H1 (cell line): ENCODE measurements around the gene RPN2. TPM values are rescaled to one million over a fixed set of nuclear protein-coding genes. Genes with fewer than 3 reads are reported as not detected.

Experiments used
- CTCF ChIA-PET: fragments of 300-600 bp; sonication (Branson Sonifier 250); formaldehyde crosslinking; loops from one replicate; lab custom pipeline; 2021; ENCODE audit not compliant: partially characterized antibody; lab: Charles Lee
- POLR2A ChIA-PET: fragments of 300-600 bp; sonication (Branson Sonifier 250); formaldehyde crosslinking; loops from one replicate; lab custom pipeline; 2021; ENCODE audit warnings: inconsistent platforms; ENCODE audit not compliant: partially characterized antibody; lab: Charles Lee
- DNase-seq, 2 experiments: peaks; one replicate each; pipeline versions ENCODE4 v3.0.0 to v3.0.0-alpha.2; 2010 to 2022; ENCODE audit warnings: low spot score in 2 of 2, low read depth in 1 of 2, mixed read lengths in 1 of 2
- FAIRE-seq: peaks from 2 replicates; lab custom pipeline; 2011; peaks lifted over from hg19 to GRCh38; lab: Jason Lieb, UNC
- H2AFZ ChIP-seq: 2 replicates; pipeline ENCODE4 v1.8.1; 2012; ENCODE audit warnings: low read length, inconsistent platforms
- H2AK5ac ChIP-seq: 2 replicates; pipeline ENCODE4 v1.6.1; 2013; ENCODE audit warnings: low read depth, low read length
- H2BK120ac ChIP-seq: replicated peaks from 2 replicates; pipeline ENCODE3; 2013; ENCODE audit warnings: low read depth, low read length, inconsistent platforms
- H2BK12ac ChIP-seq: 2 replicates; pipeline ENCODE4 v1.6.1; 2013; ENCODE audit warnings: low read depth, low read length
- H2BK15ac ChIP-seq: 2 replicates; pipeline ENCODE4 v1.6.1; 2013; ENCODE audit warnings: low read length
- H2BK20ac ChIP-seq: 2 replicates; pipeline ENCODE4 v1.6.1; 2013; ENCODE audit warnings: low read length
- H2BK5ac ChIP-seq: 2 replicates; pipeline ENCODE4 v1.6.1; 2013; ENCODE audit warnings: low read depth, low read length
- H3K14ac ChIP-seq: 2 replicates; pipeline ENCODE4 v1.6.1; 2013; ENCODE audit warnings: inconsistent platforms; ENCODE audit not compliant: insufficient read length
- H3K18ac ChIP-seq: 2 replicates; pipeline ENCODE4 v1.6.1; 2013; ENCODE audit warnings: low read length; ENCODE audit errors: extremely low read depth
- H3K23ac ChIP-seq: 2 replicates; pipeline ENCODE4 v1.6.1; 2013; ENCODE audit warnings: inconsistent platforms; ENCODE audit not compliant: insufficient read length
- H3K23me2 ChIP-seq: 2 replicates; pipeline ENCODE4 v1.6.1; 2013; ENCODE audit warnings: low read depth, low read length
- H3K27ac ChIP-seq: 2 replicates; pipeline ENCODE4 v1.6.1; 2011; ENCODE audit warnings: low read depth, low read length, inconsistent platforms
- H3K27me3 ChIP-seq, 4 experiments: replicated peaks in 1 of 4; 1 replicate in 1 of 4; 2 replicates in 3 of 4; pipeline versions ENCODE4 v1.6.1 to v1.8.1; 2011 to 2013; ENCODE audit warnings: low read length in 3 of 4, mild to moderate bottlenecking in 3 of 4, inconsistent platforms in 2 of 4, mixed read lengths in 2 of 4, moderate library complexity in 1 of 4; ENCODE audit not compliant: control insufficient read depth in 3 of 4, insufficient read depth in 3 of 4; ENCODE audit errors: extremely low read depth in 1 of 4
- H3K36me3 ChIP-seq, 4 experiments: 2 replicates each; pipeline versions ENCODE4 v1.6.1 to v1.8.1; 2011 to 2013; ENCODE audit warnings: mild to moderate bottlenecking in 4 of 4, low read length in 3 of 4, moderate library complexity in 2 of 4, control low read depth in 1 of 4, inconsistent platforms in 1 of 4; ENCODE audit not compliant: insufficient read depth in 4 of 4, control insufficient read depth in 2 of 4
- H3K4ac ChIP-seq: replicated peaks from 2 replicates; pipeline ENCODE3; 2013; ENCODE audit warnings: low read length, low read depth, mixed read lengths, inconsistent platforms; ENCODE audit not compliant: insufficient read length
- H3K4me1 ChIP-seq, 4 experiments: replicated peaks in 1 of 4; 1 replicate in 1 of 4; 2 replicates in 3 of 4; pipeline versions ENCODE4 v1.6.1 to v1.8.1; 2011 to 2013; ENCODE audit warnings: low read length in 3 of 4, inconsistent platforms in 2 of 4, mixed read lengths in 1 of 4; ENCODE audit not compliant: insufficient read depth in 4 of 4, control insufficient read depth in 3 of 4
- H3K4me2 ChIP-seq, 2 experiments: 2 replicates each; pipeline versions ENCODE4 v1.6.1 to v1.8.1; 2011 to 2013; ENCODE audit warnings: low read depth in 2 of 2, low read length in 2 of 2, control low read depth in 1 of 2, inconsistent platforms in 1 of 2, mild to moderate bottlenecking in 1 of 2; ENCODE audit not compliant: insufficient read depth in 1 of 2
- H3K4me3 ChIP-seq, 4 experiments: fragments of 200-600, 300-600 bp in 1 of 4; sonication (generic), shearing (Covaris generic), sonication (Bioruptor Twin) in 1 of 4; 2 replicates each; pipeline versions ENCODE4 v1.5.1 to v1.8.1; 2011 to 2016; ENCODE audit warnings: low read length in 4 of 4, low read depth in 3 of 4, control low read depth in 2 of 4, inconsistent platforms in 2 of 4, mild to moderate bottlenecking in 2 of 4, mixed read lengths in 1 of 4, moderate library complexity in 1 of 4; ENCODE audit not compliant: insufficient read depth in 2 of 4; ENCODE audit errors: extremely low read depth in 1 of 4
- H3K56ac ChIP-seq: replicated peaks from 2 replicates; pipeline ENCODE3; 2013; ENCODE audit warnings: low read depth, mild to moderate bottlenecking, mixed read lengths, low read length, inconsistent platforms; ENCODE audit not compliant: insufficient read length
- H3K79me1 ChIP-seq: 2 replicates; pipeline ENCODE4 v1.6.1; 2013; ENCODE audit warnings: low read depth, low read length, control low read depth
- H3K79me2 ChIP-seq, 2 experiments: 2 replicates each; pipeline versions ENCODE4 v1.6.1 to v1.8.1; 2012 to 2013; ENCODE audit warnings: low read length in 2 of 2, mild to moderate bottlenecking in 2 of 2, inconsistent platforms in 1 of 2; ENCODE audit not compliant: insufficient read depth in 2 of 2, control insufficient read depth in 1 of 2
- H3K9ac ChIP-seq, 4 experiments: replicated peaks in 1 of 4; 1 replicate in 1 of 4; 2 replicates in 3 of 4; pipeline versions ENCODE4 v1.6.1 to v1.8.1; 2011 to 2013; ENCODE audit warnings: low read depth in 3 of 4, low read length in 3 of 4, control low read depth in 2 of 4, mild to moderate bottlenecking in 2 of 4, moderate library complexity in 2 of 4, inconsistent platforms in 1 of 4; ENCODE audit errors: extremely low read depth in 1 of 4
- H3K9me3 ChIP-seq, 2 experiments: 2 replicates each; pipeline versions ENCODE4 v1.6.1 to v1.8.1; 2012 to 2013; ENCODE audit warnings: mild to moderate bottlenecking in 2 of 2, moderate library complexity in 2 of 2, control low read depth in 1 of 2, inconsistent platforms in 1 of 2, low read depth in 1 of 2, low read length in 1 of 2, mixed read lengths in 1 of 2; ENCODE audit not compliant: insufficient read depth in 2 of 2
- H4K20me1 ChIP-seq, 2 experiments: replicated peaks in 1 of 2; 2 replicates each; pipeline versions ENCODE3 to v1.8.1; 2011 to 2013; ENCODE audit warnings: inconsistent platforms in 2 of 2, low read length in 2 of 2, mild to moderate bottlenecking in 1 of 2; ENCODE audit not compliant: insufficient read depth in 2 of 2, control insufficient read depth in 1 of 2
- H4K5ac ChIP-seq: 2 replicates; pipeline ENCODE4 v1.6.1; 2013; ENCODE audit warnings: low read length, low read depth, mixed read lengths, inconsistent platforms; ENCODE audit not compliant: insufficient read length
- H4K8ac ChIP-seq: 2 replicates; pipeline ENCODE4 v1.8.0; 2013; ENCODE audit warnings: mild to moderate bottlenecking, moderate library complexity, low read length, inconsistent platforms; ENCODE audit not compliant: insufficient read depth; ENCODE audit errors: extremely low read depth
- H4K91ac ChIP-seq: replicated peaks from 2 replicates; pipeline ENCODE3; 2013; ENCODE audit warnings: low read length, mixed read lengths, inconsistent platforms; ENCODE audit not compliant: insufficient read length
- RBBP5 ChIP-seq: IDR thresholded peaks from 2 replicates; pipeline ENCODE4 v1.7.1; 2012; ENCODE audit warnings: low read depth, mild to moderate bottlenecking, inconsistent platforms, low read length, moderate library complexity, borderline replicate concordance
- WGBS, 2 experiments: shearing (Covaris generic) in 1 of 2; methylation state at CpG; one replicate each; pipeline versions ENCODE4 v1.1.6 to v1.1.7; 2013 to 2015; ENCODE audit warnings: low lambda C conversion rate in 2 of 2, mixed read lengths in 2 of 2, inconsistent platforms in 1 of 2, low coverage in 1 of 2, missing lambda C conversion rate in 1 of 2; ENCODE audit not compliant: insufficient replicate concordance in 2 of 2, insufficient coverage in 1 of 2, insufficient read length in 1 of 2; ENCODE audit errors: extremely low coverage in 1 of 2, missing lambda C conversion rate in 1 of 2; 5-methylcytosine and 5-hydroxymethylcytosine counted together
- polyA plus RNA-seq, 7 experiments: library from polyadenylated mRNA; depleted of rRNA in 3 of 7; stranded (reverse) in 5 of 7; unstranded in 2 of 7; fragments of >200 nt in 5 of 7; fragments of 200-250 nt in 2 of 7; gene quantifications; 1 replicate in 5 of 7; 2 replicates in 1 of 7; 4 replicates in 1 of 7; pipeline versions ENCODE4 v1.2.1 to v1.2.3, GENCODE V29; 2011 to 2013; ENCODE audit warnings: missing spikeins in 2 of 7, mixed read lengths in 2 of 7
- total RNA-seq: library from RNA; stranded (reverse); fragmentation: NEBNext Ultra II Directional; extraction: Animal tissue kit (Norgen Biotek cat#: 25700); gene quantifications from 2 replicates; pipeline ENCODE4 v1.2.1, GENCODE V29; 2021
- TF ChIP-seq, protein P1 (sequence below): IDR thresholded peaks from 2 replicates; pipeline ENCODE4 v1.6.1; 2011; ENCODE audit warnings: low read length, improper control_type of control experiment

Gene RPN2
- total and polyA plus RNA-seq, 2 of the 8 experiments (the other 6 are each of a cell fraction or from before 2014, with no cell fraction given): 236 to 379 TPM

DNA sequence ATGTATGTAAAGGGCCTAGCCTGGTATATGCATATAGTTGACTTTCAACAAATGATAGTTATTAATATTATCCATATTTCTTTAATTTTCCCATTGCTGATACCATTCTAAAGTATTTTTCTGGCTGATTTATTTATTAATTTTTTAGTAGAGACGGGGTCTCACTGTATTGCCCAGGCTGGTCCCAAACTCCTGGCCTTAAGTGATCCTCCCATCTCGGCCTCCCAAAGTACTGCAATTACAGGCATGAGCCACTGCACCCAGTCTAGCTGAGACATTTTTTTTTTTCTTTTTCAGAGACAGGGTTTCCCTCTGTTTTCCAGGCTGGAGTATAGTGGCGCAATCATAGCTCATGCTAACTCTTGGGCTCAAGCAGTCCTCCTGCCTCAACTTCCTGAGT, 30.1 kb downstream of the RPN2 start:
- no peak for DNase-seq
- no peak overlapping the region for H3K4me3 ChIP-seq
- no peak overlapping the region for H3K4ac ChIP-seq
- peaks cover 4% of the 10 kb centered on the region in 2 experiments for H4K20me1 ChIP-seq
- no peak overlapping the region for H2BK120ac ChIP-seq
- H3K23me2 ChIP-seq: no peaks in the 10 kb centered on the region
- H3K27ac ChIP-seq: no peak overlapping the region
- H3K14ac ChIP-seq: no peak overlapping the region
- no peak overlapping the region for H2AK5ac ChIP-seq
- H4K91ac ChIP-seq: no peak overlapping the region
- peaks cover 35 to 94% (median 62%) of the 10 kb centered on the region in 4 experiments for H3K36me3 ChIP-seq
- no peak overlapping the region for H3K4me2 ChIP-seq
- no peak overlapping the region for H2BK20ac ChIP-seq
- 98% methylated on average over 3 of the region's 3 CpGs; no CpG with 5 or more reads in 1 of the 2 experiments for WGBS, 2 experiments
- FAIRE-seq: no peak
- no peak overlapping the region for H2BK12ac ChIP-seq
- TF ChIP-seq, protein P1, sequence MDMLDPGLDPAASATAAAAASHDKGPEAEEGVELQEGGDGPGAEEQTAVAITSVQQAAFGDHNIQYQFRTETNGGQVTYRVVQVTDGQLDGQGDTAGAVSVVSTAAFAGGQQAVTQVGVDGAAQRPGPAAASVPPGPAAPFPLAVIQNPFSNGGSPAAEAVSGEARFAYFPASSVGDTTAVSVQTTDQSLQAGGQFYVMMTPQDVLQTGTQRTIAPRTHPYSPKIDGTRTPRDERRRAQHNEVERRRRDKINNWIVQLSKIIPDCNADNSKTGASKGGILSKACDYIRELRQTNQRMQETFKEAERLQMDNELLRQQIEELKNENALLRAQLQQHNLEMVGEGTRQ: no peak
- TF ChIP-seq RBBP5: no peak
- H2AFZ ChIP-seq: no peak overlapping the region
- no peak overlapping the region for H3K56ac ChIP-seq
- no peaks in the 10 kb centered on the region for H3K4me1 ChIP-seq
- H4K5ac ChIP-seq: no peak overlapping the region
- POLR2A ChIA-PET: interaction anchor here (0.7 to 2.3 kb wide), 2 partner anchors 11 to 36 kb away, joined by 5 to 8 read pairs; no protein-coding TSS in a partner anchor
- no peak overlapping the region for H2BK15ac ChIP-seq
- peaks cover 4% of the 10 kb centered on the region for H3K79me1 ChIP-seq
- H2BK5ac ChIP-seq: no peak overlapping the region
- H3K18ac ChIP-seq: no peak overlapping the region
- CTCF ChIA-PET: interaction anchor here (0.7 to 2.6 kb wide), 3 partner anchors 13 to 821 kb away, joined by 3 to 13 read pairs (median 8); no protein-coding TSS in a partner anchor
- H3K23ac ChIP-seq: no peak overlapping the region
- no peaks in the 10 kb centered on the region for H3K27me3 ChIP-seq
- no peaks in the 10 kb centered on the region; a peak in 1 of 4 replicates for H3K79me2 ChIP-seq
- no peak overlapping the region for H4K8ac ChIP-seq
- no peak overlapping the region for H3K9ac ChIP-seq
- H3K9me3 ChIP-seq: no peaks in the 10 kb centered on the region
